Measurements from ENCODE around the gene NDUFB10.
A peak's percentile ranks its signal among the peaks of the same experiment; 100 is the strongest.

Gene NDUFB10

DNA sequence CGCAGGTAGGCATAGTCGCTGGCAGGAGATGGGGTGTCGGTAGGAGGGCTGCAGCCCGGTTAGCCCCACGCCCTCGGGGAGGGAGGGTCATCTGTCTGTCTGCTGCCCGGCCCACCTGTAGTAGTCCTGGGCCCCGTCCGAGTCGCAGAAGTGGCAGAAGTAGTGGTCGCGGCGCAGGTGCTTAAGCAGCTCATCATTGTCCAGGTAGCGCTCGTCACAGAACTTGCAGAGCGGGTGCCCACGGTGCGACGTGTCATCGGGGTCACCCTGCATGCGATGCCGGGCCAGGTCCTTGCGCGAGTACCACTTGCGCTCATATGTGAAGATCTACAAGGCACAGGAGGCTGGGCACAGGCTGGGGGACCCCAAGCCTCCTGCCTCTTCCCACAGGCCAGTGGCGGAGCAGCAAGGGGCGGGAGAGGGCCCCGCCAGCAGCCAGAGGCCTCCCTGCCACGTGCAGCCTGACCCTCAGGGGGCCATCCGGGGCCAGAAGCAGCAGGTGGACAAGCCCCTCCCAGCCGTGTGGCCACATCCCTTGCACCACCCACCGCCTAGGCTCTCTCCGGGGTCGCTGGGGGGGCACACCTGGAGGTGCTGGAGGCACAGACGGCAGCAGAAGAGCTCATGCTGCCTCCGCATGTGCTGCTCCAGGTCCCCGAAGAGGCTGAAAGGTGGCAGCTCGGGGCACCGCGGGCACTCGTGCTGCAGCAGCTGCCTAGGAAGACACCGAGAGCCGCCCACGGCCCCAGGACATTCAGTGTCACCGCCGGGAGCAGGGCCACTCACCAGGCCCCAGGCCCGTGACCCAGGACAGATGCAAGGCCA, 43.3 kb downstream of the NDUFB10 start:
- DNase-seq (ENCODE audit: low spot score) = no peak

DNA sequence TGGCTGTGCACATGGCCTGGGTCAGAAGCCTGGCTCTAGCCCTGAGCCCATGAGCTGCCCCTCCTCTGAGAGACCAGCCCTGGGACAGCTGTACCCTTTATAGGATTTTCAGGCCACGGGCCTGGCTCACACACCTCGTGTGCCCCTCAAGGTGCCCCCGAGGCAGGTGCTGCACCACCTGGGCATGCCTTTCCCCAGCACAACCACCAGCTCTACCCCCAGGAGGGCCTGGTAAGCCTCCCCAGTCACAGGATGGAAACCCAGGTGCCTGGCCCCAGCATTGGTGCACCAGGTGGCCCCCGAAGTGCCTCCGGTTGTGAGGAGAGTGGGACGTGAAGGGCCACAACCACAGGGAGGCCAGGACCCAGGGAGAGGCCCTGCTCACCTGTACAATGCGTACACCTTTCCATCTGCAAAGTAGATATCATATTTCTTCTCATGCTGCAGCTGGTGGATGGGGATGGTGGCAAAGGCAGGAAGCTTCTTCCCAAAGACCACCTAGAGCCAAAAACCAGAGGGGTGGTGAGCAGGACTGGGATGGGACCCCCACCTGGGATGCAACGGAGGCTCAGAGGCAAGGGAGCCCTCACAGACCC, 44.0 kb downstream of the NDUFB10 start:
- no peak for DNase-seq (ENCODE audit: low spot score)

- DNase-seq (ENCODE audit: low spot score) = peak; percentile 99
Measured at GRCh38 chr16:2003827-2004641, 44.7 kb downstream of the NDUFB10 start.

- DNase-seq (ENCODE audit: low spot score) = no peak
Measured at GRCh38 chr16:2004795-2005517, 45.6 kb downstream of the NDUFB10 start.

DNA sequence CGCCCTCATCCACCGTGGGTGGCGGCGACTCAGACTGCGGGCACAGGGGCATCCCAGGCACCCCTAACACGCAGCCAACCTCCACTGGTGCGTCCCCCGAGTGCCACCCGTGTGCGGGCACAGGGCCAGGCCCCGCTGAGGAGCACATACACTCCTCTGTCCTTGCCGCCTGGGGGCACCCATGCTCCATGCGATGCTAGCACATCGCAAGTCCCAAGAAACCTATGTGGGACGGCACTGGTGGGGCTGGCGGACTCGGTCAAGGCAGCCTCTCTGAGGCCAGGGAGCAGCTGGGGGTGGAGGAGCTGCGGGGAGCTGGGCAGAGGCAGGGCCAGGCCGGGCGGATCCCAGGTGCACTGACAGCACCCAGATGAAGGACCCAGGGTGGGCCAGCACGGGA, 46.3 kb downstream of the NDUFB10 start:
- DNase-seq (ENCODE audit: low spot score) = no peak

DNA sequence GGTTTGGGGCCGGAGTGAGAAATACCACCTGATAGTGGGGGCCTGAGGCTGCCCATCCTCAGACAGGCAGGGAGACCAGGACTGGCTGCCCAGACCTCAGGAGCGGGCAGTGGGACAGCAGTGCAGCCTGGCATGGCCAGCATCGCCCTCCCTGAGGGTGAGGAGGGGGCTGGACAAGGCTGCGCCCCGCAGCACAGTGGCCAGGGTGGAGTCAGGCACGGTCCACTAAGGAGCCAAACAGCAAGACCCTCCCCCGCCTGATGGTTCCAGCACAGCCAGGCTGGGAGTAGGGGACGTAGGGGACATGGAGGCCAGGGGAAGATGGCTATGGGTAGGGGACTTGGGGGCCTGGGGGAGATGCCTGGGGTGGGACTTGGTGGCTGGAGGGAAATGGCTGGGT, 47.0 kb downstream of the NDUFB10 start:
- DNase-seq (ENCODE audit: low spot score) = no peak

GRCh38 chr16:2007081-2007836, 47.9 kb downstream of the NDUFB10 start:
- no peak for DNase-seq (ENCODE audit: low spot score)

DNA sequence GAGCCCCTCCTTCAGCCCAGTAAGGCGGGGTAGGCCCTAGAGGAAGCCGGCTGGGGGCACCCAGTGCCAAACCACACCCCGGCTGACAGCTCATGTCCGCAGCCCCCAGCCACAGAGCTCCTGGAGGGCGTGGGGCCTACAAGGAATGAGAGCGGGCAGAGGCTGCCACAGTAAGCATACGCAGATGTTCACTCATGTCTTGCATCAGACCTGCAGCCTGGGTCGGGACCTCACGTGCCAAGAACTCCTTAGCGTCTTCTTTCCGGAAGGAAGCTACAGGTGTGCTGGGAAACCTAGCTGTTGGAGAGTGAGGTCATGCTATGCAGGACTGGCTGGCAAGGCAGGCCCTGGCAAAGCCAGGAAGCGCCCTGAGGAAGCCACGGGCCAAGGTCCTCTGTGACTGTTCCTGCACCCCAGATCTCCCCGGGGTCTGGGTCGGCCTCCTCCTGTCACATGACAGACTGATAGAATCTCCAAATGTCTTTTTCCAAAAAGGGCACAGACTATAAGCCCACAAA, 48.7 kb downstream of the NDUFB10 start:
- DNase-seq (ENCODE audit: low spot score) = no peak

DNA sequence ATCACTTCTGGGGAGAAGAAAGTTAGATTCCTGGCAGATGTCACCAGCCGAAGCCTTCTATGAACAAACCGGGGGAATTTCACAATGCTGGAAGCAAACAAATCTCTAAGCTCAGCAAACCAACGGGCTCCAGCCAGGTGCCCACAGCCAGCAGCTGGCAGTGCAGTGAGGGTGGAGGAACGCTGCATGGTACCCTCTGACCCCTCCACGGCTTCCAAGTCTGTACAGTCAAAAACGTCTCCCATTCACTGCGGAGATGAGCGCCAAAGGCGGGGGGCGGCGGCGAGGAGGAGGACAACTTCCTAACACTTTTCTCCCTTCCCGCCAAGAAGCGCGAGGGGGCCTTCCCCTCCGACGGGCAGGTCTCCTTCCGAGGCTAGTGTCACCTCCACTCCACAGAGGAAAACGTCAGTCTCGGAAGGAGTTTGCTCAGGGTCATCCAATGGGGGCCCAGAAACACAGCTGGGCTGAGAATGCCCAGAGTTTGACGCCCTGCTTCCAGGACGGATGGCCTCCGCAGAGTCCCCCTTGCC, 49.4 kb downstream of the NDUFB10 start:
- no peak for DNase-seq (ENCODE audit: low spot score)

DNA sequence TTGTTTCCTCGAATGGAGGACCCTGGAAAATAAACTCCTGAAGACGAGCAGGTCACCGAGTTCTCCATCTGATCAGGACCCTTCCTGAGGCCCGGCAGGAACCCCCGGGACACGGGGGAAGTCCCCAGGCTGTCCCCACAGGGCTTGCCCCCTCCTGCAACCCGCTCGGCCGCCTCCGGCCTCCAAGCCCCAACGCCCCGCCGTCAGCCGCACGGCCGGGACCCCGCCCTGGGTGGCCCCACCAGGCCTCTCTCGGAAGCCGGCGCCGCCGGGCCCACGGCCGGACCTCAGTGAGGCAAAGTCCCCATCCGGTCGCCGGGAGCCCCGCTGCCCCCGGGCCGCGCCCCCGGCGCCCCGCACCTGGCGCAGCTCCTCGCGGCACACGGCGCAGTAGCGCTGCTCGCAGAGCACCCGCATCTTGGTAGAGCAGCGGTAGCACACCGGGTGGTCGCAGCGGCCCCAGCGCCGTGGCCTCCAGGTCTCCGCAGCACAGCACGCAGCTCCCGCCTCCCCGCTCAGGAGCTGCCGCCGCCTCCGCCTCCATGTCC, 49.9 kb downstream of the NDUFB10 start:
- peak; percentile 49 for DNase-seq (ENCODE audit: low spot score)

GRCh38 chr16:2009791-2010510, 50.6 kb downstream of the NDUFB10 start, which contains the start of gene ZNF598:
Gene ZNF598, minus strand, starts transcription at chr16:2009821.
- peak; percentile 98 for DNase-seq (ENCODE audit: low spot score)
